PC-3 (cell line): Measurements from ENCODE around the gene PTPRD. TPM values are rescaled to one million over a fixed set of nuclear protein-coding genes. Genes with fewer than 3 reads are reported as not detected.

Experiments used
- ATAC-seq: fragments of 200-7000 bp; cut with Tn5 transposase; 2 replicates; pipeline ENCODE4 v1.9.1; 2020; ENCODE audit warnings: mild to moderate bottlenecking, moderate library complexity
- BruUV-seq: library from RNA; stranded (reverse); fragments of 400-500 nt; replicated peaks from 2 replicates; lab custom pipeline; 2021; lab: Mats Ljungman, UMichigan
- CTCF ChIA-PET: fragments of 300-600 bp; sonication (Branson Sonifier 250); formaldehyde crosslinking; loops from one replicate; lab custom pipeline; 2022; ENCODE audit warnings: antibody characterized with exemption; lab: Charles Lee
- POLR2A ChIA-PET: fragments of 300-600 bp; sonication (Branson Sonifier 250); formaldehyde crosslinking; loops from one replicate; lab custom pipeline; 2022; ENCODE audit warnings: antibody characterized with exemption; ENCODE audit not compliant: unreplicated experiment; lab: Charles Lee
- DNase-seq: peaks from one replicate; pipeline ENCODE4 v3.0.0-alpha.2; 2015
- H2AFZ ChIP-seq: fragments of 300-600 bp; sonication (generic); 2 replicates; pipeline ENCODE4 v1.6.0; 2016; ENCODE audit warnings: antibody characterized with exemption, low read length
- H3F3A ChIP-seq: fragments of 300-600 bp; sonication (generic); one replicate; pipeline ENCODE4 v1.6.0; 2017; ENCODE audit warnings: antibody characterized with exemption, low read length, control low read depth, mild to moderate bottlenecking; ENCODE audit not compliant: unreplicated experiment
- H3K27ac ChIP-seq: fragments of 300-600 bp; sonication (generic); 2 replicates; pipeline ENCODE4 v1.5.1; 2016; ENCODE audit warnings: mild to moderate bottlenecking, low read length
- H3K27me3 ChIP-seq: fragments of 300-600 bp; sonication (generic); 2 replicates; pipeline ENCODE4 v1.6.1; 2016; ENCODE audit warnings: low read length, mixed read lengths
- H3K36me3 ChIP-seq: fragments of 300-600 bp; sonication (generic); 2 replicates; pipeline ENCODE4 v1.6.1; 2016; ENCODE audit warnings: low read depth, mixed run types, low read length, mixed read lengths
- H3K4me1 ChIP-seq: fragments of 300-600 bp; sonication (generic); 2 replicates; pipeline ENCODE4 v1.5.1; 2016; ENCODE audit warnings: low read length; ENCODE audit not compliant: insufficient read depth
- H3K4me2 ChIP-seq: fragments of 300-600 bp; sonication (generic); 2 replicates; pipeline ENCODE4 v1.6.0; 2016; ENCODE audit warnings: low read length
- H3K4me3 ChIP-seq: fragments of 300-600 bp; sonication (generic); 2 replicates; pipeline ENCODE4 v1.5.1; 2016; ENCODE audit warnings: mild to moderate bottlenecking, low read length, mixed read lengths
- H3K79me2 ChIP-seq: fragments of 300-600 bp; sonication (generic); 2 replicates; pipeline ENCODE4 v1.6.1; 2017; ENCODE audit warnings: low read length, mixed read lengths
- H3K9ac ChIP-seq: fragments of 300-600 bp; sonication (generic); 2 replicates; pipeline ENCODE4 v1.6.0; 2016; ENCODE audit warnings: mild to moderate bottlenecking, low read length
- H3K9me2 ChIP-seq: fragments of 300-600 bp; sonication (generic); replicated peaks from 2 replicates; pipeline ENCODE4 v1.6.1; 2016; ENCODE audit warnings: mixed run types, low read length, mixed read lengths
- H3K9me3 ChIP-seq: fragments of 300-600 bp; sonication (generic); 2 replicates; pipeline ENCODE4 v1.6.1; 2016; ENCODE audit warnings: low read length, mixed read lengths
- H4K20me1 ChIP-seq: fragments of 300-600 bp; sonication (generic); 2 replicates; pipeline ENCODE4 v1.6.1; 2016; ENCODE audit warnings: low read length, mixed read lengths
- EZH2 ChIP-seq: fragments of 300-600 bp; sonication (generic); IDR thresholded peaks from one replicate; pipeline ENCODE4 v1.6.1; 2017; ENCODE audit warnings: antibody characterized with exemption, mild to moderate bottlenecking, low read length; ENCODE audit not compliant: unreplicated experiment
- EZH2phosphoT487 ChIP-seq: fragments of 300-600 bp; sonication (generic); IDR thresholded peaks from 2 replicates; pipeline ENCODE4 v1.6.1; 2018; ENCODE audit warnings: mild to moderate bottlenecking, antibody characterized with exemption, low read length, borderline replicate concordance
- intact Hi-C: fragments of 100-400 bp; cut with micrococcal nuclease; formaldehyde crosslinking; loops from 2 replicates; pipeline ENCODE4 v1.9.0; 2023
- total RNA-seq: library from RNA; depleted of rRNA; stranded (reverse); fragments of >200 nt; gene quantifications from 2 replicates; pipeline ENCODE4 v1.2.3, GENCODE V29; 2014
- TF ChIP-seq, protein P1 (sequence below): fragments of 300-600 bp; sonication (generic); conservative IDR thresholded peaks from 2 replicates; pipeline ENCODE4 v1.5.1; 2017; ENCODE audit warnings: antibody characterized with exemption, low read depth, mild to moderate bottlenecking, low read length

The PTPRD gene
- total RNA-seq, 1 experiment from 2014 or later, result not detected

DNA sequence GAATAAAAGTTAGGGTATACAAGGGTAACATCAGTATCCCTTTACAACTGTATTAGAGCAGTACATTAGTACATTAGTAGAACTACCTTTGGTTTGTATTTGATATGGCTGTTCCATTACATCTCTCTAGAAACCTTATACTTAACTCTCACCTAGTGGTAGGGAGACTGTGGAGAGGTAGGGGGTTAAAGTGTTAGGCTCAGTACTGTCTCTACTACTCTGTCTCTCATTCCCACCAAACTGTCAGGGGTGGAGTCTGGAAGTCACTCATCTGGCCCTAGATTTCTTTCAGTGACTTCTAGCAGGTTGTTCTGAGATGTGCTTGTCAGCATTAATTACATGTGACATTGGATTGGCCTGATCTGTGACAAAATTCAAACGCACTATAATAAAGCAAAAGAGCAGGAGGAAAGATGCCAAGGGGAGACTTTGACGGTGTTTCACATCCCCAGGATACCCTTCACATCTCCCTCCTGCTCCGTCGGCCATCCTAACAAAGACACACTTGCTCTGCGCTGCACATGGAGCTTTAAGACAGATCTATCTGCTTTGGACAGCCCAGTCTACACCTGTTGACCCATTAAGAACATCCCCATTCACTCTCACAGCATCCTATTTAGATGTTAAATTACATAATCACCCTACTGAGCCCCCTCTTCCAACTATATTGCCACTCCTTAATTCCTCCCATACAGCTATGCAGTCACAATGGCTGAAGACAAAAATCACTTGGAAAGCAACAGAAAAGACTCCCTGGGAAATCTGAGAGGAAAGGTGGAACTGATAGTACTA is 1770.2 kb downstream of the PTPRD start:
- POLR2A ChIA-PET, result no interaction called here

DNA sequence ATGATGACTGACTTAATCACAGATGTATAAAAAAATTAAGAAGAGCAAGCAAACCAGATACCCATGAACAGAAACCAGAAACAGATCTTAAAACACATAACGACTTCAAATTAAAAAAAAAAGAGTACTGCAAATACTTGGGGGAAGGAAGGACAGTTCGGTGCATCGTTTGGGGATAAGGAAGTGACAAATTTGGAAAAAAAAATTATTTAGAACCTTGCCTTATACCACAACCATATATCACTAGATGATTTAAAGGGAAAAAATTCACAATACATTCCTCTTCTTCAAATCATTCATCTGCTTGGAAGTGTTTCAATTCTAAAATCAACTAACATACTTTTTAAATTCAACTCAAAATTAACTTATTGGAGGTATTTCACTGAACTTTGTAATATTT is 1774.7 kb downstream of the PTPRD start:
- Histone ChIP-seq H3K4me2 (no peak overlapping the region), H3K4me3 (no peak overlapping the region), H3K4me1 (no peaks in the 10 kb centered on the region), H3K9ac (no peak overlapping the region), H3K9me2 (no peaks in the 10 kb centered on the region), H3F3A (no peaks in the 10 kb centered on the region), H2AFZ (no peak overlapping the region), H3K27me3 (no peaks in the 10 kb centered on the region), H3K27ac (no peak overlapping the region), H3K9me3 (no peaks in the 10 kb centered on the region), H3K36me3 (no peaks in the 10 kb centered on the region), H3K79me2 (no peaks in the 10 kb centered on the region), H4K20me1 (no peaks in the 10 kb centered on the region)
- CTCF ChIA-PET, result no interaction called here
- TF ChIP-seq EZH2phosphoT487, result no peak
- POLR2A ChIA-PET, result no interaction called here
- no TSS peak for BruUV-seq
- intact Hi-C loops, result no loop called here
- no peak for ATAC-seq
- no peak for DNase-seq

More for the DNA sequence above, 1770.2 kb downstream of the PTPRD start:
- no peaks in the 10 kb centered on the region for H3K9me3 ChIP-seq
- H3K27ac ChIP-seq, result no peak overlapping the region
- TF ChIP-seq, protein P1, sequence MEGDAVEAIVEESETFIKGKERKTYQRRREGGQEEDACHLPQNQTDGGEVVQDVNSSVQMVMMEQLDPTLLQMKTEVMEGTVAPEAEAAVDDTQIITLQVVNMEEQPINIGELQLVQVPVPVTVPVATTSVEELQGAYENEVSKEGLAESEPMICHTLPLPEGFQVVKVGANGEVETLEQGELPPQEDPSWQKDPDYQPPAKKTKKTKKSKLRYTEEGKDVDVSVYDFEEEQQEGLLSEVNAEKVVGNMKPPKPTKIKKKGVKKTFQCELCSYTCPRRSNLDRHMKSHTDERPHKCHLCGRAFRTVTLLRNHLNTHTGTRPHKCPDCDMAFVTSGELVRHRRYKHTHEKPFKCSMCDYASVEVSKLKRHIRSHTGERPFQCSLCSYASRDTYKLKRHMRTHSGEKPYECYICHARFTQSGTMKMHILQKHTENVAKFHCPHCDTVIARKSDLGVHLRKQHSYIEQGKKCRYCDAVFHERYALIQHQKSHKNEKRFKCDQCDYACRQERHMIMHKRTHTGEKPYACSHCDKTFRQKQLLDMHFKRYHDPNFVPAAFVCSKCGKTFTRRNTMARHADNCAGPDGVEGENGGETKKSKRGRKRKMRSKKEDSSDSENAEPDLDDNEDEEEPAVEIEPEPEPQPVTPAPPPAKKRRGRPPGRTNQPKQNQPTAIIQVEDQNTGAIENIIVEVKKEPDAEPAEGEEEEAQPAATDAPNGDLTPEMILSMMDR, result no peak
- no peak for TF ChIP-seq EZH2
- no peak for TF ChIP-seq EZH2phosphoT487
- no peak for ATAC-seq
- BruUV-seq, result no TSS peak
- no peak overlapping the region for H3K4me2 ChIP-seq
- no peak overlapping the region for H3K4me3 ChIP-seq
- H4K20me1 ChIP-seq, result no peaks in the 10 kb centered on the region
- H2AFZ ChIP-seq, result no peak overlapping the region
- no peaks in the 10 kb centered on the region for H3K9me2 ChIP-seq
- H3K9ac ChIP-seq, result no peak overlapping the region
- H3K27me3 ChIP-seq, result no peaks in the 10 kb centered on the region
- no peaks in the 10 kb centered on the region for H3K79me2 ChIP-seq
- no peaks in the 10 kb centered on the region for H3F3A ChIP-seq
- H3K4me1 ChIP-seq, result no peaks in the 10 kb centered on the region
- CTCF ChIA-PET, result no interaction called here
- no peaks in the 10 kb centered on the region for H3K36me3 ChIP-seq
- no peak for DNase-seq
- intact Hi-C loops, result no loop called here

DNA sequence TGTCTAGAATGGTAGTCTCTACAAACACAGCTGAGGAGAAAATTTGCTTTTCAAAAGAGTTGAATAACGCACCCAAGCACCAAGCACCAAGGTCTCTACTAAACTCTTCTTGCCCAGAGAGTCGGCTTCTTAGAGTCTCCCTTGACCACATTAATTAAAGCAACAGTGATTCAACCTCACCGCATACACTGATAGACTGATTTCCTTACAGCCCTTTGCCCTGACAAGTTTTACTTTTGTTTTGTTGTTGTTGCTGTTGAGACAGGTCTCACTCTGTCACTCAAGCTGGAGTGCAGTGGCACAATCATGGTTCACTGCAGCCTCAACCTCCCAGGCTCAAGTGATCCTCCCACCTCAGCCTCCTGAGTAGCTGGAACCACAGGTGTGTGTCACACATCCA is 1777.5 kb downstream of the PTPRD start:
- no TSS peak for BruUV-seq
- Histone ChIP-seq H3K36me3 (no peaks in the 10 kb centered on the region), H3K4me2 (no peak overlapping the region), H4K20me1 (no peaks in the 10 kb centered on the region), H2AFZ (no peak overlapping the region), H3K79me2 (no peaks in the 10 kb centered on the region), H3K9me3 (no peaks in the 10 kb centered on the region), H3F3A (no peaks in the 10 kb centered on the region), H3K4me1 (no peaks in the 10 kb centered on the region), H3K9ac (no peak overlapping the region), H3K9me2 (no peaks in the 10 kb centered on the region), H3K27me3 (no peaks in the 10 kb centered on the region), H3K27ac (no peak overlapping the region), H3K4me3 (no peak overlapping the region)
- TF ChIP-seq, protein P1, result no peak
- no peak for TF ChIP-seq EZH2
- no peak for TF ChIP-seq EZH2phosphoT487
- CTCF ChIA-PET, result no interaction called here
- DNase-seq (no peak), ATAC-seq (no peak)
- intact Hi-C loops, result no loop called here
- POLR2A ChIA-PET, result no interaction called here
